ENCODE results near the gene SERPINH1.

The SERPINH1 gene

DNA sequence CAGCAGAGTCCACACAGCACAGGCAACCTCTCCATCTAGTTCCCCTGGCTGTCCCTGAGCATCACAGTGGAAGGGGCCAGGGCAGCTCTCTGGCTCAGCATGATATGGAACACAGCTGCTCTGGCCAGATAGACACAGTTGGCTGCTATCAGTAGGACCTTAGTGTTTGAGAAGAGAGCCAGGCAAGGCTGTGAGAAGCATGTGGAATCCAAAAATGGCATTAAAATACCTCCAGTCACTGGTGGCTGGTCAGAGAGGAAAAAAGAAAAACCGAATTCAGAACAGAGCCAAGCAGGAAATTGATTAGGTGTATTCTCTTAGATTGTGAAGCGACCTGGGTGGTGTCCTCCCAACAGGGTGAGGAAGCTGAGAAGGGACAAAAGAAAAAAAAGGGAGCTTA lies 27.9 kb downstream of the SERPINH1 start:
- H3K36me3 ChIP-seq (ENCODE audit: control insufficient read depth, insufficient read depth, low read length), result no peaks in the 10 kb centered on the region
- H3K9me3 ChIP-seq (ENCODE audit: control insufficient read depth, low read length), result no peaks in the 10 kb centered on the region
- no peak overlapping the region for H3K4me3 ChIP-seq (ENCODE audit: extremely low read depth, insufficient read depth, low read length, poor library complexity, severe bottlenecking)
- WGBS, 2 experiments (ENCODE audit: insufficient coverage in 2 of 2), result 60 to 95% methylated on average over 1 to 2 of the region's 2 CpGs
- no peak overlapping the region for H3K27ac ChIP-seq (ENCODE audit: low read depth, low read length, severe bottlenecking)
- H3K4me1 ChIP-seq (ENCODE audit: control insufficient read depth, insufficient read depth, low read length, poor library complexity, severe bottlenecking), result no peaks in the 10 kb centered on the region

DNA sequence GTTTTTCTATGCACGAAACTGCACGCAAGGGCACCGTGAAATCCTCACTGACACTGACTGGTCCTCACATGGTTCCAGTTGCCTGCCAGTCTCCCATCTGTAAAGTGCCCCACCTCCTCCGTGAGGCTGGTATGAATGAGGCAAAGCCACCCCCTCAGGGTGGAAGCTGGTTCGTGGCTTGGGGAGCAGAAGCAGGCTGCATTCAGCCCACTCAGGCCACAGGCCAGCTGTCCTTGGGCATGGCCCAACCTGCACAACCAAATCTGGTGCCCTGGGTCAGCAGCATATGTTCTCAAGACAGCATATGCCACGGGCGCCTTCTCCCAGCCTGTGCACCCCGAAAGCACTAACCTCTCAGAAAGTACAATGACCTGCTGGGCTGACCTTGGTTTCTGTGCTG lies 29.3 kb downstream of the SERPINH1 start:
- Histone ChIP-seq H3K9me3 (ENCODE audit: control insufficient read depth, low read length) (no peaks in the 10 kb centered on the region), H3K4me3 (ENCODE audit: extremely low read depth, insufficient read depth, low read length, poor library complexity, severe bottlenecking) (no peak overlapping the region), H3K4me1 (ENCODE audit: control insufficient read depth, insufficient read depth, low read length, poor library complexity, severe bottlenecking) (no peaks in the 10 kb centered on the region), H3K36me3 (ENCODE audit: control insufficient read depth, insufficient read depth, low read length) (no peaks in the 10 kb centered on the region), H3K27ac (ENCODE audit: low read depth, low read length, severe bottlenecking) (no peak overlapping the region)
- 83 to 96% methylated on average over 5 to 7 of the region's 8 CpGs for WGBS, 2 experiments (ENCODE audit: insufficient coverage in 2 of 2)

DNA sequence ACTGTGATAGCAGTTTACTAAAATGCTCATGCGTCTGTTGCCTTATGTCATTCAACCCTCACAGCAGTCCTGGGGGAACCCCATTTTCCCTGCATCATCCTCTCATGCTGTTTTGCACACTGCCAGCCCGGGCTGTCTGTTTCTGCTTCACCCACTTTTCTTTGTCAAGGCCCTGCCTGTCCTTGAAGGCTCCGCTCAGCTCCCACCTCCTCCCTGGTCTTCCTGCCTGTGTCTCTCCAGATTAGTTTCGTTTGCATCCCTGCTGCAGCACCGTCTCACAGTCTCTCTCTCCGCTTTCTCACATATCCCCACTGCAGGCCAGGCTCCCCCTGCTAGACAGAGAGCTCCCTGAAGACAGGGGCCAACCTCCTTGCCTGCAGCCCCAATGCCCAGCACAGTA lies 29.9 kb downstream of the SERPINH1 start:
- Histone ChIP-seq H3K9me3 (ENCODE audit: control insufficient read depth, low read length) (no peaks in the 10 kb centered on the region), H3K27ac (ENCODE audit: low read depth, low read length, severe bottlenecking) (no peak overlapping the region)
- WGBS, 2 experiments (ENCODE audit: insufficient coverage in 2 of 2), result 63 to 74% methylated on average over 6 of the region's 6 CpGs

DNA sequence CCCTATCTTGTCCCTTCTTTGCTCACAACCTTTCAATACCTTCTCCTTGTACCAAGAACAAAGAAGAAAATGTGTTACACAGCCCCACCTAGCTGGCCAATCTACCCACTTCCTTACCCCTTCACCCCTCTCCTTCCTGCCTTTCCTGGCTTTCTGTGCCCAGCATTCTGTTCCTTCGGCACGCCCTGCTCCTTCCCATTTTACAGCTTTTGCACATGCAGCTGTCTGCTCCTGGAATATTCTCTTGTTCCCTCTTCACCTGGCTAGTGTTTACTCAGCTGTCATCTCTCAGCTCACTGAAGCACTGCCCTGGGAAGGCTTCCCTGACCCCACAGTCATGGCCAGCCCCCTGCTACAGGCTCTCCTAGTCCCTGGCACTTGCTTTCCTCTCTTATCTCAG lies 30.7 kb downstream of the SERPINH1 start:
- H3K4me3 ChIP-seq (ENCODE audit: extremely low read depth, insufficient read depth, low read length, poor library complexity, severe bottlenecking), result no peak overlapping the region
- H3K4me1 ChIP-seq (ENCODE audit: control insufficient read depth, insufficient read depth, low read length, poor library complexity, severe bottlenecking), result no peaks in the 10 kb centered on the region
- H3K9me3 ChIP-seq (ENCODE audit: control insufficient read depth, low read length), result no peaks in the 10 kb centered on the region
- H3K27ac ChIP-seq (ENCODE audit: low read depth, low read length, severe bottlenecking), result no peak overlapping the region
- WGBS, 2 experiments (ENCODE audit: insufficient coverage in 2 of 2), result 70 to 76% methylated on average over 2 of the region's 2 CpGs
- H3K36me3 ChIP-seq (ENCODE audit: control insufficient read depth, insufficient read depth, low read length), result no peaks in the 10 kb centered on the region

More for the DNA sequence above, 29.9 kb downstream of the SERPINH1 start:
- no peaks in the 10 kb centered on the region for H3K4me1 ChIP-seq (ENCODE audit: control insufficient read depth, insufficient read depth, low read length, poor library complexity, severe bottlenecking)
- H3K36me3 ChIP-seq (ENCODE audit: control insufficient read depth, insufficient read depth, low read length), result no peaks in the 10 kb centered on the region
- H3K4me3 ChIP-seq (ENCODE audit: extremely low read depth, insufficient read depth, low read length, poor library complexity, severe bottlenecking), result no peak overlapping the region

DNA sequence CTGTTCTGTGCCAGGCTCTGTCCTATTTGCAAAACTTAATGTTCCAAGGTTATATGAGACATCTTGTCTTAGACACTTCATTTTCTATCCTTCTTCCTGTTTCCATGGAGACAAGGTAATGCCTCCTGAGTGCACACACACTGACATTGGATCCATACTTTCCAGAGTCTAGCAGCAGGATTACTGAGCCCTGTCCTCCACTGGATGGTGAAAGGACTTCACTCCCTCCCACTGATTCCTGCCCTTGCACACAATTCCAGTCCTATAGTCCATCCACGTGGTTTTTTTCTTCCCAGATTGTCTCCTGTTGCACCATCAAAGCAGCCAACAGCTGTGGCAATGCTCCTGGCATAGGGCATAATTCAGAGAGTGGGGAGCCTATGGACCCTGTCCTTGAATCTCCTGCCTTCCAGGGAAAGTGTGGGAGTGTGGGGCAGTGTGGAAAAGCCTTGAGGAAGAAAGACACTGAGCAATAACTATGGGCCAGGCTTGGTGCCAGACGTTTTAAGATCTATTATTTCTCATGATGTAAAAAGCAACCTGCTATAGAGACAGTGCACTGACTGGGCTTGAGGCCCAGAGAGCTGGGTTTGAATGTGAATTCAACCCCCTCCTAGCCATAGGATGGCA lies 31.3 kb downstream of the SERPINH1 start:
- no peaks in the 10 kb centered on the region for H3K36me3 ChIP-seq (ENCODE audit: control insufficient read depth, insufficient read depth, low read length)
- WGBS, 2 experiments (ENCODE audit: insufficient coverage in 2 of 2), result 60 to 93% methylated on average over 1 to 2 of the region's 2 CpGs
- no peaks in the 10 kb centered on the region for H3K4me1 ChIP-seq (ENCODE audit: control insufficient read depth, insufficient read depth, low read length, poor library complexity, severe bottlenecking)
- H3K27ac ChIP-seq (ENCODE audit: low read depth, low read length, severe bottlenecking), result no peak overlapping the region
- no peak overlapping the region for H3K4me3 ChIP-seq (ENCODE audit: extremely low read depth, insufficient read depth, low read length, poor library complexity, severe bottlenecking)
- H3K9me3 ChIP-seq (ENCODE audit: control insufficient read depth, low read length), result no peaks in the 10 kb centered on the region

DNA sequence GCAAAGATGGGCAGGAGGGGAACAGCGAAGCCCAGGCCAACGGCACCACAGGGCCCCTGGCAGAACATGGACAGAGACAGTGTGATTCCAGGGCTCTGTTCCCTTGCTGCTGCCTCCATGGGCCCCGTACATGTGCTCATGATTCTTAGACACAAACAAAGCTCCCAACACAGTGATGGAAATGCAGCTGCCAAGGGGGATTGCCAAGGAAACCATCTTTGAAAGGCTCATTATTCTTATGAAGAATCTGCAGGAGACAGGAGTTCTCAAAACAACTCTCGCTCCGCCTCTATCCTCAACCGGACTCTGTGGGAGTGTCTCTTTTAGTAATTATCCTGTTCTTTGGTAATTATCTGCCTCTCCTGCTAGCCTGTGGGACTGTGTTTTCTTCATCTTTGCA lies 32.2 kb downstream of the SERPINH1 start:
- H3K36me3 ChIP-seq (ENCODE audit: control insufficient read depth, insufficient read depth, low read length), result no peaks in the 10 kb centered on the region
- H3K4me1 ChIP-seq (ENCODE audit: control insufficient read depth, insufficient read depth, low read length, poor library complexity, severe bottlenecking), result no peaks in the 10 kb centered on the region
- no peak overlapping the region for H3K27ac ChIP-seq (ENCODE audit: low read depth, low read length, severe bottlenecking)
- H3K9me3 ChIP-seq (ENCODE audit: control insufficient read depth, low read length), result no peaks in the 10 kb centered on the region
- no peak overlapping the region for H3K4me3 ChIP-seq (ENCODE audit: extremely low read depth, insufficient read depth, low read length, poor library complexity, severe bottlenecking)
- 93 to 96% methylated on average over 6 of the region's 6 CpGs for whole genome bisulfite sequencing, 2 experiments (ENCODE audit: insufficient coverage in 2 of 2)

DNA sequence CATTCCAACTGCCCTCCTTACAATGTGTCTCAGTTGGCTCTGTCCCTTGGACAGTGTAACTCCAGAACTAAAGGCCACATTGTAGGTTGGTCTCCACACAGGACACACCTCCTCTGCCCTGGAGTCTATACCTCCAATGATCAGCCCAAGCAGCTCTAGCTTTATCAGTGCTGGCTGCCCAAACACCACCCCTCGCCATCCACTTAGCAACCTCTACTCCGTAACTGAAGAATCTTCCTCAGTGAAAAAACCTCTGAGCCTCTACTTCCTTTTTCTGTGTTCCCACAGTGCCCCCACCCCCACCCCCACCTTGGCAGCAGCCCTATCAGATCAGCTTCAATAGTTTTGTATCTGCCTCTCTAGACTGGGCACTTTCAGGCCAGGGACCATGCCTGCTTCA lies 33.4 kb downstream of the SERPINH1 start:
- WGBS, 2 experiments (ENCODE audit: insufficient coverage in 2 of 2), result 100% methylated on average over 2 of the region's 2 CpGs
- H3K27ac ChIP-seq (ENCODE audit: low read depth, low read length, severe bottlenecking), result no peak overlapping the region
- H3K9me3 ChIP-seq (ENCODE audit: control insufficient read depth, low read length), result no peaks in the 10 kb centered on the region
- no peaks in the 10 kb centered on the region for H3K4me1 ChIP-seq (ENCODE audit: control insufficient read depth, insufficient read depth, low read length, poor library complexity, severe bottlenecking)
- no peaks in the 10 kb centered on the region for H3K36me3 ChIP-seq (ENCODE audit: control insufficient read depth, insufficient read depth, low read length)
- no peak overlapping the region for H3K4me3 ChIP-seq (ENCODE audit: extremely low read depth, insufficient read depth, low read length, poor library complexity, severe bottlenecking)

DNA sequence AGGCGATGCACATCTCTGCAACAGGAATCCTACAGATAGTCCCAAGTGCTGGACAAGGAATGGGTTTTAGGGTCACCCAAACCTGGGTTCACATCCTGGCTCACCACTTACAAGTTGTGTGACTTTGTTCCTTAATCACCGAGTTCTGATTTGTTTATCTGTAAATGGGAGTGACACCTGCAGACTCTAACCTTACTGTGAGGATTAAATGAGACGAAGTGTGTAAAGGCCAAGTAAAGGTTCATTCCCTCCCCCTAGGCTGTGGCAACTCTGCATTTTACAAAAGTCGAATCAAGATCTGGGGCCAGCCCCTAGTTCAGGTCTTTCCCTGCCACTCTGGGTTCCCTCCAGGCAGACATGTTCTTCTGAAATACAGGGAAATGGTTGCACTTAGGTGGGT lies 34.9 kb downstream of the SERPINH1 start:
- no peak overlapping the region for H3K4me3 ChIP-seq (ENCODE audit: extremely low read depth, insufficient read depth, low read length, poor library complexity, severe bottlenecking)

DNA sequence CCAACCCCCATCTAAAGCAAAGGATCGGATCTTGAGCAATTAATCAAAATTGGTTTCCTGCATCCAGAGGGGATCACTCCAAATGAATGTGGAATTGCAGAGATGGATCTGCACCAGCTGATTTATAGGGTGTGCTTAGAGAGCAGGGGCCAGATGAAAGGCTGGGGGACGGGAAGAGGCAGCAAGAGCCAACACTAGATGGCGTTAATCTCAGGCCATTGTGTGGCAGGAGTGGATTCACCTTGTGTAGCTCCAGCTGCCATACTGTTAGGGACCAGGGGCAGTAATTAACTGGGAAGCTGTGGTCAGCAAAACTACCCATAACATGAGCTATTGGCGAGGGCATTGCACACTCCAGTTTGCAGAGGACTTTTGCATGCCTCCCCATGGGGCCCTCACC lies 35.6 kb downstream of the SERPINH1 start:
- Histone ChIP-seq H3K9me3 (ENCODE audit: control insufficient read depth, low read length) (no peaks in the 10 kb centered on the region), H3K27ac (ENCODE audit: low read depth, low read length, severe bottlenecking) (no peak overlapping the region), H3K36me3 (ENCODE audit: control insufficient read depth, insufficient read depth, low read length) (no peaks in the 10 kb centered on the region), H3K4me3 (ENCODE audit: extremely low read depth, insufficient read depth, low read length, poor library complexity, severe bottlenecking) (no peak overlapping the region), H3K4me1 (ENCODE audit: control insufficient read depth, insufficient read depth, low read length, poor library complexity, severe bottlenecking) (peaks cover 2% of the 10 kb centered on the region)
- whole genome bisulfite sequencing, 2 experiments (ENCODE audit: insufficient coverage in 2 of 2), result 20 to 50% methylated on average over 1 to 3 of the region's 4 CpGs

More for the DNA sequence above, 34.9 kb downstream of the SERPINH1 start:
- Histone ChIP-seq H3K4me1 (ENCODE audit: control insufficient read depth, insufficient read depth, low read length, poor library complexity, severe bottlenecking) (no peaks in the 10 kb centered on the region), H3K27ac (ENCODE audit: low read depth, low read length, severe bottlenecking) (no peak overlapping the region), H3K9me3 (ENCODE audit: control insufficient read depth, low read length) (no peaks in the 10 kb centered on the region), H3K36me3 (ENCODE audit: control insufficient read depth, insufficient read depth, low read length) (no peaks in the 10 kb centered on the region)
- WGBS, 2 experiments (ENCODE audit: insufficient coverage in 2 of 2), result 91% methylated on average over 1 of the region's 4 CpGs

DNA sequence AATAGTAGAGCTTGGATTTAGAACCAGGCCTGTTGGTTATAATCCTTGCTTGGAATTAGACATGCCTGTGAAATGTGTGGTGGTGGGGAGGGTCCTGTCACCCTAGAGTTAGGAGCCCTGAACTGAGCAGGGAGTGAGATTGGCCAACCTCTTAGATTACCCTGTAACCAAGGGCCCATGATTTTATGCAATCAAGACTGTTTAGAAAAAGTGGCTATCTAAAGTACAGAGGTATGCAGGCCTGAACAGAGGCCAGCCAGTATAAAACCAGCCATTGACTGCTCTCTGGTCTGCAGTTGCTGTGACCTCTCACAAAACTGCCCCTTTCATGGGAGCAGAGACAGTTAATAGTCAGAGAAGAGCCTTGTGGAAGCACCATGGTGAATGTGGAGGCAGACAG lies 36.2 kb downstream of the SERPINH1 start:
- Histone ChIP-seq H3K27ac (ENCODE audit: low read depth, low read length, severe bottlenecking) (no peak overlapping the region), H3K36me3 (ENCODE audit: control insufficient read depth, insufficient read depth, low read length) (no peaks in the 10 kb centered on the region), H3K9me3 (ENCODE audit: control insufficient read depth, low read length) (no peaks in the 10 kb centered on the region), H3K4me1 (ENCODE audit: control insufficient read depth, insufficient read depth, low read length, poor library complexity, severe bottlenecking) (peaks cover 4% of the 10 kb centered on the region), H3K4me3 (ENCODE audit: extremely low read depth, insufficient read depth, low read length, poor library complexity, severe bottlenecking) (no peak overlapping the region)

DNA sequence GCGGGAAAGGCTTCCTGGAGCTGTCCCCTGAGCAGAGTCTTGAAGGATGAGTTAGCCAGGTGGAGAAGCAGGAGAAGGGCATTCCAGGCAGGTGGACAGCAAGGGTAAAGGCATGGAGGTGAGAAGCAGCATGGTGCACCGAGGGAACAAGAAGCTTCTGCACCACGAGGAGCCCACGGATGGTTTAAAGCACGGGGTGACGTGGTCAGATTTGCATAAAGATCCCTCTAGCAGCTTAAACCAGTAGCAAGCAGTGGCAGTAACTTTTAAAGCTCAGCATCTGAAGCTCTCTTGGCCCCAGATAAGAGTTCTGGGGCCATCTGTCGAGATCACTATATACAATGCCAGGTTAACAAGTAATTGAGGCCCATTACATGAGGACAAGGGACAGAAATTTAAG lies 36.8 kb downstream of the SERPINH1 start:
- no peaks in the 10 kb centered on the region for H3K36me3 ChIP-seq (ENCODE audit: control insufficient read depth, insufficient read depth, low read length)
- H3K4me3 ChIP-seq (ENCODE audit: extremely low read depth, insufficient read depth, low read length, poor library complexity, severe bottlenecking), result no peak overlapping the region
- no peaks in the 10 kb centered on the region for H3K9me3 ChIP-seq (ENCODE audit: control insufficient read depth, low read length)
- WGBS, 2 experiments (ENCODE audit: insufficient coverage in 2 of 2), result 79 to 88% methylated on average over 6 of the region's 7 CpGs
- peaks cover 9% of the 10 kb centered on the region for H3K4me1 ChIP-seq (ENCODE audit: control insufficient read depth, insufficient read depth, low read length, poor library complexity, severe bottlenecking)
- H3K27ac ChIP-seq (ENCODE audit: low read depth, low read length, severe bottlenecking), result no peak overlapping the region
